ENCODE results near the gene RABL6.
"Not testable (repeated sequence)": the region's sequence is repeated elsewhere in the genome, so short reads cannot be mapped to it uniquely, and the experiment has no call there.

The RABL6 gene

GRCh38 chr9:136796775-136797347 is 10.9 kb upstream of the RABL6 start:
- not testable (repeated sequence) for DNase-seq

GRCh38 chr9:136798708-136799078 is 9.1 kb upstream of the RABL6 start:
- no peak for DNase-seq

GRCh38 chr9:136799079-136799853 is 8.5 kb upstream of the RABL6 start:
- peak; percentile 31 for DNase-seq

GRCh38 chr9:136799854-136800657 is 7.7 kb upstream of the RABL6 start:
- DNase-seq: peak; percentile 90

- DNase-seq: no peak
Observed at GRCh38 chr9:136802321-136802720, 5.4 kb upstream of the RABL6 start.

GRCh38 chr9:136803009-136803550 is 4.7 kb upstream of the RABL6 start:
- not testable (repeated sequence) for DNase-seq

- no peak for DNase-seq
Observed at GRCh38 chr9:136803551-136804508, 3.9 kb upstream of the RABL6 start.

- DNase-seq: no peak
Observed at GRCh38 chr9:136804509-136805206, 3.1 kb upstream of the RABL6 start.

- DNase-seq: no peak
Observed at GRCh38 chr9:136805207-136805740, 2.5 kb upstream of the RABL6 start.

- DNase-seq: no peak
Observed at GRCh38 chr9:136806067-136806466, 1.7 kb upstream of the RABL6 start.

GRCh38 chr9:136806631-136807201 is 1.0 kb upstream of the RABL6 start:
- DNase-seq: no peak

- no peak for DNase-seq
Observed at GRCh38 chr9:136808075-136808805, 492 bp downstream of the RABL6 start.

GRCh38 chr9:136808806-136809158 is 1.0 kb downstream of the RABL6 start:
- DNase-seq: no peak

- DNase-seq: no peak
Observed at GRCh38 chr9:136814725-136815421, 7.1 kb downstream of the RABL6 start.

GRCh38 chr9:136815422-136815782 is 7.7 kb downstream of the RABL6 start:
- no peak for DNase-seq

GRCh38 chr9:136820971-136821825 is 13.4 kb downstream of the RABL6 start:
- DNase-seq: no peak

- DNase-seq: no peak
Observed at GRCh38 chr9:136821826-136822544, 14.2 kb downstream of the RABL6 start.
